NCI-H748 (cell line): ENCODE measurements around the gene ZNF385A.
A peak's percentile ranks its signal among the peaks of the same experiment; 100 is the strongest.
"Not testable (repeated sequence)": the region's sequence is repeated elsewhere in the genome, so short reads cannot be mapped to it uniquely, and the experiment has no call there.

Experiments
- DNase-seq: peaks from one replicate; lab custom pipeline; 2025; ENCODE audit not compliant: unreplicated experiment; lab: John Stamatoyannopoulos, UW

The ZNF385A gene

DNA sequence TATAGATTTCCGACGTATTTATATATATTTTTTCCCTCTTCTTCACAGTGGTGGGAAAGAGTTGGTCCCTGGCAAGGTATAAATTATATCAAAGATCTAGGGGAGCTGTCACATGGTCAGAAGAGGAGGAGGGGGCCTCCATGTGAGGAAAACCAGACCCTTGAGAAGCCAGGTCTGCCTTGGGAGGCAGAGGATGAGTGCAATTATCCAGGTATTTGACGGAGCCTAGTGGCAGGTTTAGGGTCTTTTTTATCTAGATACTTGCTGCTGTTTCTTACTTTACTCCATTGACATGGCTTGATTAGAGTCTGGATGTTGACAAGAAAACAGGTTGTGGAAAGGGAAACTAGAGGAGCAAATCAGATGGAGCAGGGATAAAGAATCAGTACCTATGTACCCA lies 54.1 kb downstream of the ZNF385A start:
- no peak for DNase-seq

DNA sequence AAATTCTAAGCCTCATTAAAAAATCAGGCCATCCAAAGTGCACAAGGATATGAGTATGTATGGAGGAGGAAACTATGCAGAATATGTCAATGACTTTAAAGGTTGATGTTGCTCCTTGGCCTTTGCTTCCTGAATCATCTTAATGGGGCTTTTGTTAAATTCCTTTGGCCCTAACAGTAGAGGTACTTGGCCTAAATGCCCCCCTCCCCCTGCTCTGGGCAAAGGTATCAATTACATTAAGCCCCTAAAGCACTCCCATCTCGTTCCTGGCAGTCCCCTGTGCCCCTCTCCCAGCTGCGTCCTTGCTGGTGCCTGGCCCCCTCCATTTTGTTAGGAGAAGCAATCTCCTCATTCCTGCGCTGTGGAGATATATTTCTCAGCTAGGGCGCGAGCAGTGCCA lies 54.8 kb downstream of the ZNF385A start:
- no peak for DNase-seq

DNA sequence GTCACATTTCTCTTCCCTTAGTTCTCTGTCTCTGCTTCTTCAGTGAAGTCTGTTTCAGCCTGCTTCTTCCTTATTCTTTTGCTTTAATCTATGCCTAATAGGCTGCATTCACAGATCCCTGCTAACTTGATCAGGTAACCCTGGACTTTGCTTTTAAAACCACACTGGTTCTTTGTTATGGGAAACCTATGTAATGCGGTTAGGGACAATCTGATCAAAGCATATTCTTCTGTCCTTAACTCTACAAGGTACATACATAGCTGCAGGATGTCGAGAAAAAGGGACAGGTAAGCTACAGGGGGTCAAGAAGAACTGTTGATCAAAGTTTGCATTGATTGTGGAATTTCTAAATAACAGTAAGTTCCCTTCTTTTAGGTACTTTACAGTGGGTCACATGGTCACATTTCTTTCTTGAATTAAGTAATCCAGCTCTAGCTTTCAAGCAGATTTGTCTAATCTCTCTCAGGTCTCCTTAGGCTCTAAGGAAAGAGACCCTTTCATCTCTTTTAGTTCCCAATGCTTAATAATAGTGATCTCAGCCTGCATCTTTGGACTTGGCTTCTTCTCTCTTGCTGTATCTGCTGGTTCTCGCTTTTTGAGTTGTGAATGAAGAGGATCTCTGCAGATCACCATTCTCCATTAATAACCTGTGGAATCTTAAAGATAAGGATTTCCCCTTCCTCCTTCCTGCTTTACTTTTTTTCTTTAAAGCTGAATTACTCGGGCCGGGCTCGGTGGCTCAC lies 55.8 kb downstream of the ZNF385A start:
- no peak for DNase-seq

DNA sequence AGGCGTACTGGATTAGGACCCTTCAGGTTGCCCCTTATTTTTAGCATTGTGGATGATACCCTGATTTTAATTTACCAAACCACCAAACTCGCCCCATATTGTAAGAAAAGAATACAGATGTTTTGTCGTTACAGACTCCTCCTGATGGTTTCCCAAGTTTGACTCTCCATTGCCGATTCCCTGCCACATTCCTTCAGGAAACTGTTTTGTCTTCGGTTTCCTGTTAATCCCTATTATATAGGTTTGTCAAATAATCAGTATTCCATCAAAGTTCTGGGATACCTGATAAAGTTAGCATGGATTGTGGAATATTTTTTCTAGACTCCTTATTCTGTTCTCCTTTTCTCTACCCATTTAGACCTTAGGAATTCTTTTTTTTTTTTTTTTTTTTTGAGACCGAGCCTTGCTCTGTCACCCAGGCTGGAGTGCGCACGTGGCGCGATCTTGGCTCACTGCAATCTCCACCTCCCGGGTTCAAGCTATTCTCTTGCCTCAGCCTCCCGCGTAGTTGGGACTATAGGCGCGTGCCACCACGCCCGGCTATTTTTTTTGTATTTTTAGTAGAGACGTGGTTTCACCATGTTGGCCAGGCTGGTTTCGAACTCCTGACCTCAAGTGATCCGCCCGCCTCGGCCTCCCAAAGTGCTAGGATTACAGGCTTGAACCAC lies 59.0 kb downstream of the ZNF385A start:
- DNase-seq, result not testable (repeated sequence)

DNA sequence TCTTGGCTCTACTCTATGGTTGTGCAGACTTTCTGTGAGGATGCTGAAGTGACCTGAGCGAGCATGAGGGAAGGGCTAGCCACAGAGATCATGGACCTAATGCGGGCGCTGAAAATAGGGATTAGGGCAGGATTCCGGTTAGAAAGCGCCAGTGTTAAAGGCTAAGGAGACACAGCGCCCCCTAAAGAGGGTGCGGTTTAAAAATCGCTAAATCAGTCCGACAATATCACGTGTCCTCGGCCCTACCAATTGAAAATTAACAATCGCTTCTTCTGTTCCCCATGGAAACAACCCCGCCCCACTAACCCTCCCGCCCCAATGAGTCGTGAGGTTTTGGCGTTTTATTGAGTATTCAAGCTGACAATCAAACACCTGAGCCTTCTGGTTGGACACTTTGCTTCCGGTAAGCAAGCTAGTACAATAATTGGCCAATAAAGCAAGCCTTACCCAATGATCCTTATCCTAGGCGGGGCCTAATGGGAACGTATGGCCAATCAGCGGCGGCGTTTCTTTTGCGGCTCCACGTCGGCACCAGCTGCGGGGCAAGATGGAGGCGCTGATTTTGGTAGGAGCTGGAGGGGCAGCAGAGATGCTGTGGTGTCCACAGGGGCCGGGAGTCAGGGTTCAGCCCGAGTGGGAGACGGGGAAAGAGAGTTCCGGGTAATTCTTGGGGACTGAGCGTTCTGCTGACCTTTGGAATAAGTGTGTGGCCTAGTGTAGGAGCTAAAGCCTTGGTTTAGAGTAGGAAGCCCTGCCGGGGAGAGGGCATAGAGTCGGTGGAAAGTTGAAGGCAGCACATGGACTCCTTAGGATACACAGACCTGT lies 59.7 kb downstream of the ZNF385A start, which contains the start of gene COPZ1:
COPZ1 (plus strand) TSS at position 515 of the 825 bp plus-strand sequence; CDS start at position 548, 33 bp downstream.
- DNase-seq, result peak; percentile 100

DNA sequence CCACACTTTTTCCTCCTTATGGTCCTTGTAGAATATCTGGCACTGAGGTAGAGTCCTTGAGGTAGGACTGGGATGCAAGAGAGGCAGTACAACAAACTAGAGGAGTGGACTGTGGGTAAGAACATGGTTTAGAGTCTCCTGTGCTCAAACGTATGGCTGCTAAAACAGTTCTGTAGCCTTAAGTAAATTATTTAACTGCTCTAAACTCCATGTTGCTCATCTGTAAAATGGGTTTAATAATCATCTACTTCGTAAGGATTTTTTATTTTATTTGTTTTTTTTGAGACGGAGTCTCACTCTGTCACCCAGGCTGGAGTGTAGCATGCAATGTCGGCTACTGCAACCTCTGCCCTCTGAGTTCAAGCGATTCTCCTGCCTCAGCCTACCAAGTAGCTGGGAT lies 63.2 kb downstream of the ZNF385A start:
- no peak for DNase-seq
